Occipital lobe (tissue), 2 donors: ENCODE results near the gene WDR38. TPM values are rescaled to one million over a fixed set of nuclear protein-coding genes. Genes with fewer than 3 reads are reported as not detected.

Experiments used
- DNase-seq: peaks from one replicate; lab custom pipeline; 2025; lab: John Stamatoyannopoulos, UW
- total RNA-seq: library from RNA; depleted of rRNA; stranded (reverse); fragments of >200 nt; gene quantifications from one replicate; pipeline ENCODE4 v1.2.3, GENCODE V29; 2014

Gene WDR38, protein sequence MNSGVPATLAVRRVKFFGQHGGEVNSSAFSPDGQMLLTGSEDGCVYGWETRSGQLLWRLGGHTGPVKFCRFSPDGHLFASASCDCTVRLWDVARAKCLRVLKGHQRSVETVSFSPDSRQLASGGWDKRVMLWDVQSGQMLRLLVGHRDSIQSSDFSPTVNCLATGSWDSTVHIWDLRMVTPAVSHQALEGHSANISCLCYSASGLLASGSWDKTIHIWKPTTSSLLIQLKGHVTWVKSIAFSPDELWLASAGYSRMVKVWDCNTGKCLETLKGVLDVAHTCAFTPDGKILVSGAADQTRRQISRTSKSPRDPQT
- not detected for total RNA-seq

DNA sequence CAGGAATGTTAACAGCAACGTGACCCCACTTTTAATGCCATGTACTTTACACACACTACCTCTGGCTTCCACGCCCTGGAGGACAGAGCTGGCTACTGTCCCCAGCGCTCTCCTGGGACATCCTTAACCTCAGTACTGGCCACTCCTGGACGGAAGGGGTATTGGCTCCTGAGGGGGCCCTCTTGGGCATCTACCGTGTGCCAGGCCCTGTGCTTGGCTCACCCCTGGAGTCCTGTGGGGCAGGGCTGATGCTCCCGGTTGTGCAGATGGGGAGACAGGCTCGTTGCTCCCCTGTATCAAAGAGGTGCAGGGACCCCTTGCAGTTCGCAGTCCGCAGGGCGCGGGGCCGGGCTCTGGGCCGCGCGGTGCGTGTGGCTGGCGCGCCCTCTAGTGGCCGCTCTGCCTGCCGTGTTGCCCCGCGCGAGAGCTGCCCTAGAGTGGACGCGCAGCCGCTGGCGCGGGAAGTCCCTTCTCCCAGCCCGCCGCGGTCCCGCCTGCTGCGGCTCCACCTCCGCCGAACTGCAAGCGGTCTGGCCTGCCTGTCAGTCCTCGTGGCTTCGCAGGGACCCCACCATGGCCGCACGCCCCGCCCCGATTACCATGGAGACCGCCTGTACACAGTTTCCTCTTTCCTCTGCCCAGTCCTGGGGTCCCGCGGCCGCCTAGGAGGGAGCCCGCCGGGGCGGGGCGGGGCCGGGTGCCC, at the start of gene WDR38:
TSS of gene WDR38 (plus strand) at position 632 of the 703 bp plus-strand sequence. CDS start 72 bp downstream, outside the sequence.
- peak; percentile 54 for DNase-seq

DNA sequence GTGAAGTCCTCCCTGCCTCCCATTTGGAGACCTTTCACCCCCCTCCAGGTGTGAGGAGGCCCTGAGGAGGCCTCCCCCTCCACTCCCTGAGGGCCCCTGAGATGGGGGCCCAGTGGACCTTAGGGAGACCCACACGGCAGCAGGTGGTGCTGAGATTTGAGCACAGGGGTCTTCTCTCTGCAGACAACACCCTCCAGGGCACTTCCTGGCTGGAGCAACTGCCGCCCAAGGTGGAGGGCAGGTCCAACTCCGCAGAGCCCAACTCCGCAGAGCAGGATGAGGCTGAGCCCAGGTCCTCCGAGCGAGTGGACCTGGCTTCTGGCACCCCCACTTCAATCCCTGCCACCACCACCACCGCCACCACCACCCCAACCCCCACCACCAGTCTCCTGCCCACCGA, 49.3 kb upstream of the WDR38 start:
- no peak for DNase-seq

DNA sequence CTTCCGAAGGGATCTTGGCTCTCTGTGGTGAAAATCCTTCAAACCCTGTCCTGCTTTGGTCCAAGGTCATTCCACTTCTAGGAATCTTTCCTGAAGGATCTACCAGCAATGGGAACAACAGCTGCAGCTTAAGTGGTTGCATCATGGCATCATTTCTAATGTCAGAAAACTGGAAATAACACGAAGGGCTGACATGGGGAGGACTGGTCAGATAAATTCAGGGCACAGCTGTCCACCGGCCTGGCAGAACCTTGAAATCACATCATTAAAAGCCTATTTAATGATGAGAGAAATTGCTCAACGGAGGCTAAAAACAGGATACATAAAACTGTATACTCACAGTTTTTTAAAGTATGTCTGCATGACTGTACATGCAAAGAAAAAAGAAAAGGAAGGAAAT, 48.1 kb upstream of the WDR38 start:
- no peak for DNase-seq

DNA sequence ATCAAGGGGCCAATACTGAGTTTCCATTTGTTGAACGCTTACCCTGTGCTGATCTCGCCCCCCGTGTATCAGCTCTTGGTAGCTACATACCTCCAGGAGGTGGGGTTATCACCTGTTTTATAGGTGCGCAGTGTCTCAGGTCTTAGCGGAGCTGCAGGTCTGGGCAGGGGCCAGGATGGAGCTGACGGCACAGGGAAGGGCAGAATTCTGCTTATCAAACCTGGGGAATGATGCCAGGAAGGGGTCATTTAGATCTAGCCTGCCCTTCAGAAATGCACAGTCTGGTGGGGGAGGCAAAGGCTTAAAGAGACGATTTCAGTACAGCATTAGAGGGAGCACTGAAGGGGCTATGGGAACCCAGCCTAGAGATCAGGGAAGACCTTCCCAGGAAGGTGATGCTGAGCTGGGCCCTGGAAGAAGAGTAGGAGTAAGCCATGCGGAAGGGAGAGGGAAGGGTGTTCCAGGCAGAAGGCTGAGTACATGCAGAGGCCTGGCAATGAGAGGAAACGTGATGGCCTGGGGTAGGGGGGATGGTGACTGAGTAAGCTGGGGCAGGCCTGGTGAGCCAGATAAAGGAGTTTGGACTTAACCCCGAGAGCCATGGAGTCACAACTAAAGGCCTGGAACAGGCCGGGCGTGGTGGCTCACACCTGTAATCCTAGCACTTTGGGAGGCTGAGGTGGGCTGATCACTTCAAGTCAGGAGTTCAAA, 44.9 kb upstream of the WDR38 start:
- no peak for DNase-seq

DNA sequence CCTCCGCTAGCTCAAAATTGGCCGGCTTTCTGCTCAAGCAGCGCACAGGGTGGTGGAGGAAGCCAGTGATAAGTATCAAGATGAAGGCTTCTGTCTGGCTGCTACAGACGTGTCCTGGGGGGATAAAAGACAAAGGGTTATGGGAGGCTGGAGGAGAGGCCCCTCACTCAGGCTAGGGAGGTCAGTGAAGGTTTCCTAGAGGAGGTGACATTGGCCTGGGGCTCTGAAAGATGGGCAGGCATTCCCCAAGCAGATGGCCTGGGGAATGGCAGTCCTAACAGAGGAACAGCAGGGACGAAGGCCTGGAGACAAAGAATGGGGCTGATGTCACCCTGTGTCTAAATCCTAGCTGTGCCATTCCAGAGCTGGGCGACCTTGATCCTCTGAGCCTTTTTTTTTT, 44.0 kb upstream of the WDR38 start:
- no peak for DNase-seq

DNA sequence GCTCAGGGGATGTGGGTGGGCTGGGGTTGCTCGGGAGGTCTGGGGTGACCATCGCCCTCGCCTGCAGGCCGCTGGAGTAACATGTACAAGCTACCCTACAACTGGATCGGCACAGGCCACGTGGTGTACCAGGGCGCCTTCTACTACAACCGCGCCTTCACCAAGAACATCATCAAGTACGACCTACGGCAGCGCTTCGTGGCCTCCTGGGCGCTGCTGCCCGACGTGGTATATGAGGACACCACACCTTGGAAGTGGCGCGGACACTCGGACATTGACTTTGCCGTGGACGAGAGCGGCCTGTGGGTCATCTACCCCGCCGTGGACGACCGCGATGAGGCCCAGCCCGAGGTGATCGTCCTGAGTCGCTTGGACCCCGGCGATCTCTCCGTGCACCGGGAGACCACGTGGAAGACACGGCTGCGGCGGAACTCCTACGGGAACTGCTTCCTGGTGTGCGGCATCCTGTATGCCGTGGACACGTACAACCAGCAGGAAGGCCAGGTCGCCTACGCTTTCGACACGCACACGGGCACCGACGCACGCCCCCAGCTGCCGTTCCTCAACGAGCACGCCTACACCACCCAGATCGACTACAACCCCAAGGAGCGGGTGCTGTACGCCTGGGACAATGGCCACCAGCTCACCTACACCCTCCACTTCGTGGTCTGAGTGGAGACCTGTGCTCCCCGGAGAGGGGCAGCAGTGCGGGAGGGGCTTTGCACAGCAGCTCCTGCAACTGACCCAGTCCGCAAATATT, 43.3 kb upstream of the WDR38 start:
- no peak for DNase-seq

DNA sequence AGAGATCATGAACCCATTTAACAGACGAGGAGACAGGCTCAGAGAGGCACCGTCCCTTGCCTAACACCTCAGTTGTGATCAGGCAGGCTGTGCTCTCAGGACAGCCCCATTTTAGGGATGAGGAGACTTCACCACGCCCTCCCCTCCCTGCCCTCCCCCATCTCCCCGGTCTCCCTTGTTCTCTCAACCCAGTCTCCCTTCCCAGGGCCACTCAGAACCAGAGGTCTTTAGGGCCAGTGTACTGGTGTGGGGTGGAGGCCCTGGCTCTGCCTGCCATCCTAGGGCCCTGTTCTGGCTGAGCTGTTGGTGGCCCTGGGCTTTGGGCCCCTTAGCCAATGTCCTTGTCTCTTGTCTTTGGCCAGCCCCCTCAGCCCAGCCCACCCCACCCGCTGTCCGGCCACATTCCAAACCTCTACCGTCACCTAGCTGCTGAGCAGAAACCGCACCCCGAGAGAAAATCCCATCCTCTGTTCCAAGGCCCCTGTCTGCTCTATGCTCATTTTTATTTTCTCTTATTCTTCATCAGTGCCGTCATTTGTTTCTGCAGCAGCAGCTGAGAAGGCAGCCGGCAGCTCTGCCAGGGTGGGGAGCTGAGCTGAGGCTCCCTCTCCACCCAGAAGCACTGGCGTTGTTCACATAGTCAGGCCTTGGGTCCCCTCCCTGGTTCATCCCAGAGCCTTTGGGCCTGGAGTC, 42.5 kb upstream of the WDR38 start:
- no peak for DNase-seq

DNA sequence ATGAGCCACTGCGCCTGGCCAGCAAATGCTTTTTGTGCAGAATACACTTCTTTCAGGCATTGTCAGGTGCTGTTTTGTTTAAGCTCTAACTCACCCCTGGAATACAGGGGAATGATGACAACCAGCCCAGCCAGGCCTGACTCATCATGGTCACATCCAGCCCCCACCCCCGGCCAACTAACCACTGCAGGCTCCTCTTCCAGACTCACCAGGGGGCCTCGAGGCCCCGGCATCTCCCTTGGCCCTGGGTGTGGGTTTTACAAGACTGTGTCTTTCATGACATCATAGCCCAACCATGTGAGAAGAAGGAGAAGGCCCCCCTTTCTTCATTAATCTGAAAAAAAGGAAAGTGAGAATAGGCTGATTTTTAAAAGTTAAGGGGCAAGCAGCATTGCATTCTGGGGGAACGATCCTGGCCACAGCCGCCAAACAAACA, 40.8 kb upstream of the WDR38 start:
- DNase-seq, result no peak

DNA sequence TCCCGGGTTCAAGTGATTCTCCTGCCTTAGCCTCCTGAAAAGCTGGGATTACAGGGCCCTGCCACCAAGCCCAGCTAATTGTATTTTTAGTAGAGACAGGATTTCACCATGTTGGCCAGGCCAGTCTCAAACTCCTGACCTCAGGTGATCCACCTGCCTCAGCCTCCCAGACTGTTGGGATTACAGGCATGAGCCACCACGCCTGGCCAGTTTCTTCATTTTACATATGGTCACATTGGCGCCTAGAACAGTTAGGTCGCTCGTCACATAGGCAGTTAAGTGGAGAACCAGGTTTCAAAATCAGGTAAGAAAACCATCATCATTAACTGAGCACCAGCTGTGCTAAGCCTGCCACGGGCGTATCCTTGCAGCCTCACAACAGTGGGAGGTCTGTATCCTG, 40.2 kb upstream of the WDR38 start:
- DNase-seq, result no peak

DNA sequence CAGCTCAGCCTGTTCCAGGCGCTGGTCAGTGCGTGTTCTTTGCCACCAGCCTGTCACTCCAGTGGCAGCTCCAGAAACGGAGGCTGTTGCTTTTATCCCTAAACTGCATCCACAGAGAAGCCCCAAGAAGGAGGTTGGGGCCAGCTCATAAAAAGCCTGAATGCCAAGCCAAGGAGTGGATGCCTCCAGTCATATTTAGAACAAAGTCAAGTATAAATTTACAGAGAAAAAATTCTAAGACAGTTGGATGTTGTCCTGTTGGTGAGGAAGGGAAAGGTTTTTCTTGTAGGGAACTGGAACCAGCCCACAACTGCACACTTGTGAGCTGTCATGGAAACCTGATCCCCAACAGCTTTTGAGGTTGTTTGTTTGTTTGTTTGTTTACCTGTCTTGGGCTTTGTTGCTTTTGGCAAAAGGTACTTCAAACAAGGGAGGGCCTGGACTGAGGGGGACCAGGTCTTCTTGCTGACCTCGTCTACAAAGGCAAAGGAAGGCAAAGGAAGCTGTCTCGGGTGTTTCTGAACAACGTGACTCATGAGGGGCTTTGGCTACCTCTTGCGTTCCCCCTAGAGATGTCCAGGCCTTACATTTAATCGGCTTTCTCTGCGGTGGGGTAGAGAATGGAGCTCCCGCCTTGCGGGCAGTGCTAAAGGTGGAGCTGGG, 39.6 kb upstream of the WDR38 start:
- DNase-seq, result no peak

DNA sequence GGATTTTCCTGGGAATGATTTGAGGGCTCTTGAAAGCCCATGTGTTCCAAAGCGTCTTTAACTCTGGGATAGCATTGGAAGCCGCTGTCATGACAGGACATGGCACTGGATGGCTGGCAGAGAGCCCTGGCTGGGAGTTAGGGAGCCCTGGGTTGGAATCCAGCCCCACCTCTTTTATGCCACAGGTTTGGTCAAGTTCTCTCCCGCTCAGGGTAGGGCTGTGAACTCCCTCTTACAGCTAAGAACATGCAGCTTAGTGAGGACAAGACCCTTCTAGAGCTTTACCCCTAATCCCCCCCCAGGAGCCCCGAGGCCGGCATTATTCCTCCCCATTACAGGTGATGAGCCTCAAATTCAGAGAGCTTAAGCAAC, 39.1 kb upstream of the WDR38 start:
- no peak for DNase-seq

DNA sequence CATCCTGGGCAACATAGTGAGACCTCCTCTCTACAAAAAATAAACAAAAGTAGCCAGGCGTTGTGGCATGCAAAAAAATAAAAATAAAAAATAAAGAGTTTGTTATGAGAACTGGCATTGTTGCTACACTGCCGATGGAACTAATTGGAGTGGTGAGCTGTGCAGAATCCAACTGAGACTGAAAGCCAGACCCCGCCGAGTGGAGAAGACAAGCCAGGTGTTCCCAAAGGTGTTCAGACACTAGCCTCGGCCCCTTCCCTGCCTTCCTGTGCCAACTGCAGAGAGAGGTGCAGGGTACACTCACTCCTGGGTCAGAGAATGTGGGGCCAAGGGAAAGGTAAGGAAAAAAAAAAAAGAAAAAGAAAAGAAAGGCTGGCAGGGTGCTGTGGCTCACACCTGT, 37.7 kb upstream of the WDR38 start:
- no peak for DNase-seq

DNA sequence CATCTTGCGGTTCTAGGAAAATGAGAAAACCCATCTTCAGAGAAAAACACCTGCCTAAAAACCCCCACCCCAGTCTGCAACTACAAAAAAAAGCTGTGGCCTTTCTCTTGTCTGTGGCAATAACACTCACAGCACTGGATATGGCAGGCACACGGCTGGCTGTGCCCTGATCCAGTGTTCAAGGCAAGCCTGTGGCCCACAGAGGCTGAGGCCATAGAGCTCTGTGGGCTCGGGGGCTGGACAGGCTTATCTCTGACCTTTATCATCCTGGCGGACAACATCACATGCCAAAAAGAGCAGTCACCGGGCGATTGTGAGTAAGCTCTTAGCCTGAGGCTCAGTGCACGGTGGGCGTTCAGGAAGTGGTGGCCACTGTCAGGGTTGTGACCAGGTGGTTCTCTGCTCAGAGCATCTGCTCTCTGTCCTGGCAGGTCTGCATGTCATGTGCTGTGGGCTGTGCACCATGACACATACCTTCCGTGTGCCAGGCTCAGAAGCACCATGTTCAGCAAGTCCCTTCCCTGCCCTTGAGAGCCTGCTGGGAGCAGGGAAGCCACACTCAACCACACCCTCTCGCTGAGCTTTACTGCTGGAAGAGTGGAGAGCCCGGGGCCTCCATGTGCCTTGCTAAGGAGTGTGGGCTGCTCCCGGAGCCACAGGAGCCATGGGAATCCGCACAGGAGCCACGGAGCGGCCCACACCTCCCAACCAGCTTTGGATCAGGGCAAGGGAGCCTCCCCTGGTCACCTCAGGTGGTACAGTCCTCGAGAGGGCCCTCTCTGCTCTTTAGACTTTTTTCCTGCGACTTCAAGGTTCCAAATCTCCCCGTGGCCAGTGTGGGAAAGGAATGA, 34.6 kb upstream of the WDR38 start:
- no peak for DNase-seq

DNA sequence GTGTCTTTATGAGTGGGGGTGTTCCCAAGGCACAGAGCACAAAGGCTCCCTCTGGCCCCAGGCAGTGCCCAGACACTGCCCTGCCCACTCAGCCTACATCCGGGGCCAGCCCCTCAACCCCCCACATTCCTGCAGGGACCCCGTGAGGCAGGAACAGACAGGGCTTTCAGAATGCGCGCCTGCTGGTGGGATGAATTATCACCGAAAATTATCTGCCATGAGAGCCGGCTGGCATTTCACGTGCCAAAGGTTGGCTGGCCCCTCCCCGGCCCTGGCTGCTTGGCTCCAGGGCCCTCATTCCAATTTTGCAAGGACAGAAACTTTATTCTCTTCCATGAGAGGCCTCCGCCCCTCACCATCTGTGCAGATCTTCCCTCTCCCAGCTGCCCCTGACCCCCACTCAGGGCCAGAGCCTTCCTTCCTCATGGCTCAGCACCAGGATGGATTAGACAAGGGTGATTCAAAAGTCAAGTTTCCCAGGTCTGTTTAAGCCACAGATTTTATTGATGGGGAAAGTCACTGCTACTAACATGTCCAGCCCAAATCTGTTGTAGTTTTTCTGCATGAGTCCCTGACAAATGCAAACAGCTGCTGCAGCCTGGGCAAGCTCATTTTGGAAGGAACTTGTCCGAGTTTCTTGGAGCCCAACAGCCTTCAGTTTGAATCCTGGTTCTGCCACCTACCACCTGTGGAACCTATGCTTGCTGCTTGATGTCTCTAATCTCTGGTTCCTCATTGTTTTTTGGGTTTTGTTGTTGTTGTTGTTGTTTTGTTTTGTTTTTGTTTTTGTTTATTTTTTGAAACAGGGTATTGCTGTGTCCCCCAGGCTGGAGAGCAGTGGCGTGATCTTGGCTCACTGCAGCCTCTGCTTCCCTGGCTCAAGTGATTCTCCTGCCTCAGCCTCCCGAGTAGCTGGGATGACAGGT, 32.3 kb upstream of the WDR38 start:
- DNase-seq, result no peak

DNA sequence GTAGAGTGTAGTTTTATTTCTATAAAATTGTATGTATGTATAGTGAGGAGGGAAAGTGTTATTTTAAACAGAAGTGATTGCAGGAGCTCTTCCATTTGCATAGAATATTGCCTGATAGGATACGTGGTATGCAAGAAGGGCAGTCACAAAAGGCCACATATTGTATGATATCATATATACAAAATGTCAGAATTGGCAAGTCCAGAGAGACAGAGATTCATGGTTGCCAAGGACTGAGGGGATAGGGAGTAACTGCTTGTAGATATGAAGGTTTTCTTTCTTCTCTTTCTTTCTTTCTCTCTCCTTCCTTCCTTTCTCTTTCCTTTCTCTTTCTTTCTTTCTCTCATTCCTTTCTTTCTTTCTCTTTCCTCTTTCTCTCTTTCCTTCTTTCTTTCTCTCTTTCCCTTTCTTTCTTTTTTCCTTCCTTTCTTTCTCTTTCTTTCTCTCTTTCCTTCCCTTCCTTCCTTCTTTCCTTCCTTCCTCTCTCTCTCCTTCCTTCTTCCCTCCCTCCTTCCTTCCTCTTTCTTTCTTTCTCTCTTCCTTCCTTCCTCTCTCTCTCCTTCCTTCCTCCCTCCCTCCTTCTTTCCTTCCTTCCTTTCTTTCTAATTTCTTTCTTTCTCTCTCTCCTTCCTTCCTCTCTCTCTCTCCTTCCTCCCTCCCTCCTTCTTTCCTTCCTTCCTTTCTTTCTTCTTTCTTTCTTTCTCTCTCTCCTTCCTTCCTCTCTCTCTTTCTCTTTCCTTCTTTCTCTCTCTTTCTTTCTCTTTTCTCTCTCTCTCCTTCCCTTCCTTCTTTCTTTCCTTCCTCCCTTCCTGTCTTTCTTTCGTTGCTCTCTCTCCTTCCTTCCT, 24.5 kb upstream of the WDR38 start:
- no peak for DNase-seq

DNA sequence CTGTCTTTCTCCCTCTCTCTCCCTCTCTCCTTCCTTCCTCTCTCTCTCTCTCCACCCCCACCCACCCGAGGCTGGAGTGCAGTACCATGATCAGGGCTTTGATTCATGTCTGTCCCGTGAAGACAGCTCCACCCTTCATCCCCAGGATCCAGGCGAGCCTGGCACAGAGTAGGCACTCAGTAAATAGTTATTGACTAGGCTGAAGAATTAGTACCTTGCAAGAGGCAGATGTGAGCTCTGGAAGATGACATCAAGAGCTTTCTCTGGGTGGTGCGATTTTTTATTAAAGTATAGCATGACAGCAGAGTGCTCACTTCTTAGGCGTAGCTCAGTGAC, 24.0 kb upstream of the WDR38 start:
- no peak for DNase-seq

DNA sequence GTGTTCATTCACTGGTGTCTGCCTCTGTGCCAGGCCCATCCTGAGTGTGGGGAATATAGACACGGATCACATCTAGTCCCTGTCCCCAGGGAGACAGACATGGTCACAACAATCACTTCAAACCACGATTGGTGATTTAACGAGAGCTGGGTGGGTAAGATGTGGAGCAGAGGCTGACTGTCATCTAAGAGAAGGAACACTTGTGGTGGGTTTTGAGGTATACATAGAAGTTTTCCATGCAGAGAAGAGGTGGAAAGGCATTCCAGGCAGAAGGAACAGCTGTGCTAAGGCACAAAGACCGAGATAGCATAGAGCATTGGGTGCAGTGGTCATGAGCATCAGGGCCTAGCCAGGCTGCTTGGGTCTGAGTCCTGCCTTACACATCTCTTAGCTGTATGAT, 22.7 kb upstream of the WDR38 start:
- DNase-seq, result no peak
